Measurements from ENCODE around the gene QSOX2. TPM values are rescaled to one million over a fixed set of nuclear protein-coding genes. Genes with fewer than 3 reads are reported as not detected.

Gene QSOX2
- polyA plus RNA-seq, 2 of the 4 experiments (the other 2 are of a cell fraction) = 22.3 to 30.2 TPM

DNA sequence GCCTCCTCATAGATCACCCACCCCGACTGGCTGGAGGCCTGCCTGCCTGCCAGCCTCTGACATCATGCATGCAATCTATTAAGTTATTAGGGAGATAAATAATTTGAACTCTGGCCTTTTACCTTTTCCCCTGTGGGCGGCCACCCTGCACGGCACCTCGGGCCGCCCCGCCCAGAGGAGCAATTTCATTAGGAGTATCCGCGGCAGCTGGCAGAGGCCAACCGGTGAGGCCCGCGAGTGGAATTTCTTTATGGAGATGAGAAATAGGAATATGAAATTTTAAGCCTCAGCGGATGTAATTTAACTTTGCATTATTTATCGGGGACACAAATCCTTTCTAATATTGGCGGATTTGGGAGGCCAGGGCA lies 63.2 kb downstream of the QSOX2 start:
- no peak for TF ChIP-seq FOSL2 (IDR thresholded peaks at IDR 0.05)
- no peak for TF ChIP-seq FOSL2 (CRISPR knock-in tag; IDR thresholded peaks at IDR 0.05)
- TF ChIP-seq, protein P1, sequence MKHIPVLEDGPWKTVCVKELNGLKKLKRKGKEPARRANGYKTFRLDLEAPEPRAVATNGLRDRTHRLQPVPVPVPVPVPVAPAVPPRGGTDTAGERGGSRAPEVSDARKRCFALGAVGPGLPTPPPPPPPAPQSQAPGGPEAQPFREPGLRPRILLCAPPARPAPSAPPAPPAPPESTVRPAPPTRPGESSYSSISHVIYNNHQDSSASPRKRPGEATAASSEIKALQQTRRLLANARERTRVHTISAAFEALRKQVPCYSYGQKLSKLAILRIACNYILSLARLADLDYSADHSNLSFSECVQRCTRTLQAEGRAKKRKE (CRISPR knock-in tag; IDR thresholded peaks at IDR 0.05; ENCODE audit: low read depth) = no peak
- no peak for TF ChIP-seq POLR2AphosphoS2 (conservative IDR thresholded peaks at IDR 0.05; ENCODE audit: low read length)
- no peak for TF ChIP-seq KDM1A (IDR thresholded peaks at IDR 0.05; ENCODE audit: low read depth)
- TF ChIP-seq SMC3 (IDR thresholded peaks at IDR 0.05) = no peak
- no peak for TF ChIP-seq HEYL (CRISPR knock-in tag; IDR thresholded peaks at IDR 0.05)
- no peak for TF ChIP-seq HDAC2 (IDR thresholded peaks at IDR 0.05)
- no peak for TF ChIP-seq RAD21 (conservative IDR thresholded peaks at IDR 0.05 in 1 of 2, IDR thresholded peaks at IDR 0.05 in 1 of 2)
- no peak for TF ChIP-seq HOXA7 (CRISPR knock-in tag; IDR thresholded peaks at IDR 0.05)
- DNase-seq (ENCODE audit: low read depth in 1 of 2, low spot score in 1 of 2) = no peak
- ATAC-seq = no peak
- H3K9me3 ChIP-seq = no peaks in the 10 kb centered on the region
- FAIRE-seq = no peak
- no peak overlapping the region for H3K4me2 ChIP-seq
- H3K4me3 ChIP-seq = no peak overlapping the region
- 78% methylated on average over 14 of the region's 14 CpGs for whole genome bisulfite sequencing (ENCODE audit: missing lambda C conversion rate)
- no peak overlapping the region for H3K27ac ChIP-seq
- ChIA-PET POLR2A (no interaction called here), CTCF (interaction anchor here (0.7 to 1.5 kb wide), 2 partner anchors 13 to 135 kb away, joined by 3 to 7 read pairs; no protein-coding TSS in a partner anchor)
- no peaks in the 10 kb centered on the region for H3K4me1 ChIP-seq

GRCh38 chr9:136181784-136182419 lies 63.7 kb downstream of the QSOX2 start:
- DNase-seq (ENCODE audit: low read depth in 1 of 2, low spot score in 1 of 2) = no peak
- H3K4me3 ChIP-seq = no peak overlapping the region
- H3K4me2 ChIP-seq = no peak overlapping the region
- H3K27ac ChIP-seq = no peak overlapping the region
- no peaks in the 10 kb centered on the region for H3K4me1 ChIP-seq
- H3K9me3 ChIP-seq = no peaks in the 10 kb centered on the region
- no peak for FAIRE-seq
- WGBS (ENCODE audit: missing lambda C conversion rate) = 55% methylated on average over 8 of the region's 8 CpGs
- ATAC-seq = no peak
- POLR2A ChIA-PET = no interaction called here
- CTCF ChIA-PET = interaction anchor here (1.1 to 1.5 kb wide), 2 partner anchors 12 to 676 kb away, joined by 3 to 7 read pairs; no protein-coding TSS in a partner anchor
- TF ChIP-seq EHF (CRISPR knock-in tag; IDR thresholded peaks at IDR 0.05) = no peak
- no peak for TF ChIP-seq HOXB5 (CRISPR knock-in tag; IDR thresholded peaks at IDR 0.05)
- TF ChIP-seq SMC3 (IDR thresholded peaks at IDR 0.05) = no peak
- TF ChIP-seq FOSB (CRISPR knock-in tag; IDR thresholded peaks at IDR 0.05) = no peak
- TF ChIP-seq, protein P2, sequence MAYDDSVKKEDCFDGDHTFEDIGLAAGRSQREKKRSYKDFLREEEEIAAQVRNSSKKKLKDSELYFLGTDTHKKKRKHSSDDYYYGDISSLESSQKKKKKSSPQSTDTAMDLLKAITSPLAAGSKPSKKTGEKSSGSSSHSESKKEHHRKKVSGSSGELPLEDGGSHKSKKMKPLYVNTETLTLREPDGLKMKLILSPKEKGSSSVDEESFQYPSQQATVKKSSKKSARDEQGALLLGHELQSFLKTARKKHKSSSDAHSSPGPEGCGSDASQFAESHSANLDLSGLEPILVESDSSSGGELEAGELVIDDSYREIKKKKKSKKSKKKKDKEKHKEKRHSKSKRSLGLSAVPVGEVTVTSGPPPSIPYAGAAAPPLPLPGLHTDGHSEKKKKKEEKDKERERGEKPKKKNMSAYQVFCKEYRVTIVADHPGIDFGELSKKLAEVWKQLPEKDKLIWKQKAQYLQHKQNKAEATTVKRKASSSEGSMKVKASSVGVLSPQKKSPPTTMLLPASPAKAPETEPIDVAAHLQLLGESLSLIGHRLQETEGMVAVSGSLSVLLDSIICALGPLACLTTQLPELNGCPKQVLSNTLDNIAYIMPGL (CRISPR knock-in tag; IDR thresholded peaks at IDR 0.05; ENCODE audit: borderline replicate concordance) = no peak
- TF ChIP-seq ZSCAN20 (CRISPR knock-in tag; IDR thresholded peaks at IDR 0.05) = no peak
- TF ChIP-seq CHD2 (IDR thresholded peaks at IDR 0.05; ENCODE audit: low read length, partially characterized antibody) = no peak
- TF ChIP-seq SREBF2 (IDR thresholded peaks at IDR 0.05) = no peak
- TF ChIP-seq RAD21 (conservative IDR thresholded peaks at IDR 0.05 in 1 of 2, IDR thresholded peaks at IDR 0.05 in 1 of 2) = no peak
- no peak for TF ChIP-seq ZNF302 (CRISPR knock-in tag; IDR thresholded peaks at IDR 0.05)
- TF ChIP-seq NFE2L2 (conservative IDR thresholded peaks at IDR 0.05; ENCODE audit: low read length) = no peak

DNA sequence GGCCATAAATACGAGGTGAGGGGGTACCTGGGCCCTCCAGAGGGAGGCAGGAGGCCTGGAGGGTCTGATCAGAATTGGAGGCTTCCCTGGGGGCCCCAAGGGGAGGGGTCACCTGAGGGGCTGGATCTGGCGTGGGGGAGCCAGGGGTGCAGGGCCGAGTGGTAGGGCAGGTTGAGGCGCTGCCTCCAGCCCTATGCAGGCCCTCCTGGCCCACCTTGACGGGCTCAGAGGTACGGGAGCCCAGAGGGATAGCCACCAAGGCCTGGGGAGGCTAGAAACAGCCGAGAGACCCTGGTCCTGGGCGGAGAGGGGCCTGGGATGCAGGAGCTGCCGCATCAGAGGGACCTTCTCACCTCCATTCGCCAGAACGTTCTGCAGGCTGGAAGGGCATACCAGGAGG lies 65.0 kb downstream of the QSOX2 start:
- no peak overlapping the region for H3K4me2 ChIP-seq
- ATAC-seq (no peak), FAIRE-seq (no peak), DNase-seq (ENCODE audit: low read depth in 1 of 2, low spot score in 1 of 2) (no peak)
- no peaks in the 10 kb centered on the region for H3K9me3 ChIP-seq
- no peaks in the 10 kb centered on the region for H3K4me1 ChIP-seq
- TF ChIP-seq BCL3 (IDR thresholded peaks at IDR 0.05) (no peak), HOXB13 (CRISPR knock-in tag; IDR thresholded peaks at IDR 0.05; ENCODE audit: low read depth) (no peak)
- 50% methylated on average over 10 of the region's 11 CpGs for WGBS (ENCODE audit: missing lambda C conversion rate)
- H3K4me3 ChIP-seq = no peak overlapping the region
- POLR2A ChIA-PET = no interaction called here
- no peak overlapping the region for H3K27ac ChIP-seq
- CTCF ChIA-PET = interaction anchor here (0.5 to 1.4 kb wide), 2 partner anchors 10 to 921 kb away, joined by 3 to 4 read pairs; no protein-coding TSS in a partner anchor
